Measurements from ENCODE around the gene SCARB1. TPM values are rescaled to one million over a fixed set of nuclear protein-coding genes. Genes with fewer than 3 reads are reported as not detected.

The SCARB1 gene
- total RNA-seq, 1 donor from 2014 or later, result 4.3 TPM

GRCh38 chr12:124758266-124759220, 105.1 kb downstream of the SCARB1 start:
- peaks cover 44% of the 10 kb centered on the region for H3K4me1 Mint-ChIP-seq
- Histone ChIP-seq H3K27ac (no peak overlapping the region), H3K4me1 (peaks cover 11% of the 10 kb centered on the region)

GRCh38 chr12:124757329-124757728, 106.3 kb downstream of the SCARB1 start:
- Histone ChIP-seq H3K4me3 (no peak overlapping the region), H3K4me1 (peaks cover 11% of the 10 kb centered on the region), H3K9me3 (ENCODE audit: low read depth) (no peaks in the 10 kb centered on the region), H3F3A (ENCODE audit: low read depth) (peaks cover 14% of the 10 kb centered on the region), H2AFZ (replicated peaks) (no peak overlapping the region), H3K79me2 (ENCODE audit: low read depth) (no peaks in the 10 kb centered on the region), H3K27me3 (no peaks in the 10 kb centered on the region), H3K36me3 (no peaks in the 10 kb centered on the region), H3K9ac (no peak overlapping the region), H3K27ac (no peak overlapping the region), H4K20me1 (ENCODE audit: low read depth) (no peaks in the 10 kb centered on the region), H3K4me2 (no peak overlapping the region)
- DNase-seq (ENCODE audit: low spot score), result no peak
- Mint-ChIP-seq H3K4me3 (no peak overlapping the region), H3K27ac (no peak overlapping the region), H3K4me1 (peaks cover 44% of the 10 kb centered on the region), H3K36me3 (no peaks in the 10 kb centered on the region), H3K9me3 (peaks cover 18% of the 10 kb centered on the region), H3K27me3 (ENCODE audit: insufficient read depth, low read depth) (peaks cover 35% of the 10 kb centered on the region)
- TF ChIP-seq EZH2phosphoT487 (IDR thresholded peaks at IDR 0.05) (no peak), CTCF (IDR thresholded peaks at IDR 0.05) (no peak), EZH2 (IDR thresholded peaks at IDR 0.05) (no peak)

More at GRCh38 chr12:124758266-124759220, 105.1 kb downstream of the SCARB1 start:
- Mint-ChIP-seq H3K27ac (no peak overlapping the region), H3K36me3 (no peaks in the 10 kb centered on the region), H3K27me3 (ENCODE audit: insufficient read depth, low read depth) (peaks cover 33% of the 10 kb centered on the region), H3K4me3 (no peak overlapping the region), H3K9me3 (peaks cover 15% of the 10 kb centered on the region)
- TF ChIP-seq EZH2 (IDR thresholded peaks at IDR 0.05) (no peak), EZH2phosphoT487 (IDR thresholded peaks at IDR 0.05) (no peak), CTCF (IDR thresholded peaks at IDR 0.05) (no peak)
- H3F3A ChIP-seq (ENCODE audit: low read depth), result peaks cover 14% of the 10 kb centered on the region
- H3K9me3 ChIP-seq (ENCODE audit: low read depth), result no peaks in the 10 kb centered on the region
- H4K20me1 ChIP-seq (ENCODE audit: low read depth), result no peaks in the 10 kb centered on the region
- H3K4me3 ChIP-seq, result no peak overlapping the region
- H3K4me2 ChIP-seq, result no peak overlapping the region
- no peaks in the 10 kb centered on the region for H3K79me2 ChIP-seq (ENCODE audit: low read depth)
- no peak overlapping the region for H2AFZ ChIP-seq (replicated peaks)
- H3K36me3 ChIP-seq, result no peaks in the 10 kb centered on the region
- H3K9ac ChIP-seq, result no peak overlapping the region
- no peaks in the 10 kb centered on the region for H3K27me3 ChIP-seq
- no peak for DNase-seq (ENCODE audit: low spot score)

GRCh38 chr12:124756760-124757159, 106.9 kb downstream of the SCARB1 start:
- no peak overlapping the region for H3K4me3 ChIP-seq

More at GRCh38 chr12:124756760-124757159, 106.9 kb downstream of the SCARB1 start:
- peaks cover 44% of the 10 kb centered on the region for H3K4me1 Mint-ChIP-seq
- H3K36me3 Mint-ChIP-seq, result no peaks in the 10 kb centered on the region
- no peak overlapping the region for H3K4me3 Mint-ChIP-seq
- H3K79me2 ChIP-seq (ENCODE audit: low read depth), result no peaks in the 10 kb centered on the region
- H3F3A ChIP-seq (ENCODE audit: low read depth), result peaks cover 14% of the 10 kb centered on the region
- no peak for DNase-seq (ENCODE audit: low spot score)
- no peak overlapping the region for H3K27ac Mint-ChIP-seq
- no peaks in the 10 kb centered on the region for H3K27me3 ChIP-seq
- TF ChIP-seq EZH2 (IDR thresholded peaks at IDR 0.05), result no peak
- no peak for TF ChIP-seq EZH2phosphoT487 (IDR thresholded peaks at IDR 0.05)
- TF ChIP-seq CTCF (IDR thresholded peaks at IDR 0.05), result no peak
- H3K4me2 ChIP-seq, result no peak overlapping the region
- H3K36me3 ChIP-seq, result no peaks in the 10 kb centered on the region
- H3K9me3 ChIP-seq (ENCODE audit: low read depth), result no peaks in the 10 kb centered on the region
- no peak overlapping the region for H2AFZ ChIP-seq (replicated peaks)
- peaks cover 35% of the 10 kb centered on the region for H3K27me3 Mint-ChIP-seq (ENCODE audit: insufficient read depth, low read depth)
- H3K4me1 ChIP-seq, result peaks cover 11% of the 10 kb centered on the region
- no peak overlapping the region for H3K9ac ChIP-seq
- H3K27ac ChIP-seq, result no peak overlapping the region
- no peaks in the 10 kb centered on the region for H4K20me1 ChIP-seq (ENCODE audit: low read depth)
- peaks cover 19% of the 10 kb centered on the region for H3K9me3 Mint-ChIP-seq

All from neural progenitor cell (in vitro differentiated cells).